ENCODE results near the gene EDAR.

The EDAR gene

DNA sequence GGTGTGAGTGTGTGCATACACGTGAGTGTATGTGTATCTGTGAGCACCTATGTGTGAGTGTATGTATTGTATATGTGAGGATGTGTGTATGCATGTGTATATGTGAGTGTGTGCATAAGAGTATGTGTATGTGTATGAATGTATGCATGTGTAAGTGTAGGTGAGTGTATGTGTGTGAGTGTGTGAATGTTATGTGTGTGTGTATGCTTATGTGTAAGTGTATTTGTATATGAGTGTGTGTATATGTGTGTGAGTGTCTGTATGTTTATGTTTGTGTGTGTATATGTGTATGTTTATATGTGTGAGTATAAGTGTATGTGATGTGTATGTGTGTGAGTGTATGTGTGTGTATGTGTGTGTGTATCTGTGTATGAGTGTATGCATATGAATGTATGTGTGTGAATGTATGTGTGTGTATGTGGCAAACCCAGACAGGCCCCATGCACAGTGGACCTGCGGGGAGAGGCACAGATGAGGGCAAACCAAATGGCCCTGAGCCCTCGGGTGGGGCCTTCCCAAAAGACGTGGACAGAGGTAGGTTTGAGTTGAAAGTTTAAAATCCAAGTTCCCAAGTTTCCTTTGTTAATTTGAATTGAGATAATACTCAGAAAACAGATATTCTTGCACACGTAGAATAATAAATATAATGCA lies 51.5 kb downstream of the EDAR start:
- no peak for DNase-seq

DNA sequence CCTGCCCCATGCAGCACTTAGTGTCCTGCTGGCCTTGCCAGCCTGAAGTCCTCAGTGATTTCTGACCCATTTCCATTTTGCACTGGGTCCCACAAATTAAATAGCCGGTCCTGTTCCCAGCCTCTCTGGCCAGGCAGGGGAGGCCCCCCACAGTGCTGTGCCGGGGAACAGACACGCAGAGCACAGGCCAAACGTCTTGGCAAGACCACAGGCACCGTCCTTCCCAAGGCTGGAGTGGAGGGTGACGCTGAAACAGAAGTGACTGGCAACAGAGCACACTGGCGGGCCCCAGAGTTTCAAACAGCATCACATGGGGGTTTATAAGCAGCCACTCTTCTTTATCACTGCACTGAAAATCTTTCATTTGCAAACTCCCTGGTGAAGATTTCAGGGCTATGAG lies 52.2 kb downstream of the EDAR start:
- DNase-seq, result no peak

- DNase-seq, result no peak
These were observed 52.8 kb downstream of the EDAR start for GRCh38 chr2:108936076-108936864.

DNA sequence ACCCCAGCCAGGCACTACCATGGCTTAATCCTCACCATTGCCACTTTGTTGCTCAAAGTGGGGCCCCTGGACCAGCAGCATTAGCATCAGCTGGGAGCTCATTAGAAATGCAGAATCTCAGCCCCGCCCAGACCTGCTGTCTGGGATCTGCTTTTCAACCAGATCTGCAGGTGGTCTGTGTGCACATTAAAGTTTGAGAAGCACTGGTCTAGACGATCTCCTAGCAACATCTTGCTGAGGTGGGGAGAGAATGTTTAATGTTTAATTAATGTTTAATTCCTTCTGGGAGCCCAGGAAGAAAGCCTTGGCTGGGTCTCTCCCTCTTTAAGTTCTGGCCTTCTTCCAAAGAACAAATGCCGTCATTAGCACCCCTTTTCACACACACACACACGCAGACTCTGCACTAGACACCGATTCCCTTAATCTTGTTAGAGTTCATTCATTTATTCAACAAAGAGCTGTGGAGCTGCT lies 53.7 kb downstream of the EDAR start:
- no peak for DNase-seq

- DNase-seq, result no peak
These were observed 54.3 kb downstream of the EDAR start for GRCh38 chr2:108934583-108935245.

DNA sequence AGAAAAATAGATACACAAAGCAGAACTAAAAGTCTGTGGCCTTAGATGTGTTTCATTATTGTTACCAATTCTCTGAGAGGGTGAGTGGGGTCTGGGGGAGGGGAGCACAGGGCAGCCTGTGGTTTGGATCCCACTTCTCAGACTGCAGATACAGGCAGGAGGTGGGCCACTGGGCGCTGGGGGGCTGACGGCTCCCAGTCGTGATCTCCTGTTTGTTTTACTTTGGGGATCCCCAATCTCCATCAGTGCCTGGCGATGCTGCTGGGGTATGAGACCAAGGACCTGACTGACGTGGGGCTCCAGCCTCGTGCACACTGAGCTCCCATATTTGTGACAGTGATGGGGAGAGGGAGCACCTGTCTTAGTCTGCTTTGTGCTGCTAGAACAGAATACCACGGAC lies 54.9 kb downstream of the EDAR start:
- no peak for DNase-seq

DNA sequence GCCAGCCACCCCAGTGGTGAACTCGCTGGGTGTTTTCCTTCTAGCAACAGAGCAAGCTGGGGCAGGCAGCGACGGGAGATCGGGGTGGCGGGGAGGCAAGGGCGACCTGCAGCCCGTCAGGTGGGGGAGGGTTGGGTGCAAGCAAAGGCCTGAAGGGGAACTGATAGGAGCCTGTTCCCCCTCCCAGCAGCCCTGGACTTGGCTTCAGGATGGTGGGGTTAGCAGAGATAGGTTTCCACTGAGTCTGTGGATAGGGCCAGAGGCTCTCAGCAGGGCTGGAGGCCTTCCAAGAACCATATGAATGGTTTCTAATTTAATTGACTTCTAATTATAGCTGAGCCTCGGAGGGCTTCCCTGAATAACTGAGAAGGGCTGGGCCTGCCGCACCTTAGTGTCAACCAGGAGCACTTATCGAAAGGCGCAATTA lies 55.3 kb downstream of the EDAR start:
- DNase-seq, result no peak

DNA sequence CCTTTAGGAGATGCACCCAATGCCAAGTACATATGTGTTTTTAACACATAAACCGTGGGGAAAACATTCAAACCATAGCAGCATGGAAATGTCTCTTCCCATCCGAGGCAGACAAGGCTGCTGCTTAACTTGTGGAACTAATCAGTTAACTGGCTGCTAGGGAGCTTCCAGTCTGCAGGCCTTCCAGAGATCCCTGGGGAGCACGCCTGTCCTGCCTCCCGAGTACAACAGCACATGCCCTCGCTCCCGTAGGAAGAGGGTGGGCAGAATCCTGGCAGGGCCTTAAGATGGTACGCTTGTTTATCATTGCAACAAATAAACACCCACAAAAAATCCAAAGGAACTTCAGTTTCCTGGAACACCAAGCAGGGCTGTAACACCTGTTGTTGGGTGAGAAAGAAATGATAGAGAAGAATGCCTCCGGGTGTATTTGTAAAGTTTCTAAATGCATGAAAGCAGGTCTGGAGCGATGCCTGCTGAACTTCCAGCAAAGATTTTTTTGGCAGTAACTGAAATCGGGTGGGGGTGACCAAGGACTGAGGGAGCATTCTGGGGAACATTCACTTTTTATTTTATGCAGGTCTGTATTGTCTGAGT lies 56.2 kb downstream of the EDAR start:
- DNase-seq, result no peak

GRCh38 chr2:108931372-108931771 lies 57.6 kb downstream of the EDAR start:
- no peak for DNase-seq

GRCh38 chr2:108929807-108930425 lies 59.1 kb downstream of the EDAR start:
- no peak for DNase-seq

DNA sequence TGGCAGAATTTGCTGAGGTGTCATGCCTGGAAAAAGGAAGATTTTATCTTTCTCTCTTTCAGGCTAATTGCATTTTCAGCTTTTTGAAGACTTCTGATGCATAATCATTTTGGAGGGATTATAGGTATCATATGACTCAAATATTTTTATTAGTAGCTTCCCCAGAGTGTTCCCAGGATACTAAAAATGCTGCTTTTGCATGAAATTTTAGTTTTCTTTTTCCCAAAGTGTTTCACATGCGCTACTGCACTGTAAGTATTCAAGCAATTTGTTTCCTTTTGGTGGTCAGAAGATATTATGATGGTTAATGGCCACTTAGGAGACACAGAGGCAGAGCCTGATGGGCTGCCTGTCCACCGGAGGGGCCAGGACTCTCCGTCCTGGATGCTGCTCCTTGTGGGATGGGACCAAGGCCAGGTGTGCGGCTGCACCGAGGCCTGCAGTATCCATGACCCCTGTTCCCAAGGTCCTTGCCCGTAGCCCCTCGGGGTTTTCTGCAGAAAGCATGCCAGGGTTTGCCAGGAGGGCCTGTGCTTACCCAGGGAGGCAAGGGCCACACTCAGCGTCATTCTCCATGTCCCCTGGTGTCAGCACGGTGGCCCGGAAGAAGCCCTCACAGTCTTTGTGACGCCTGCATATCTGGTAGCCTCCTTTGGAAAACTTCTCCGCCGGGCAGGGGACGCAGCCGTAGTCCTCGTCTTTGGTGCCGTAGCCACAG lies 60.2 kb downstream of the EDAR start:
- DNase-seq, result no peak

GRCh38 chr2:108927936-108928659 lies 60.9 kb downstream of the EDAR start:
- peak; percentile 55 for DNase-seq

GRCh38 chr2:108927405-108927804 lies 61.6 kb downstream of the EDAR start:
- DNase-seq, result no peak

DNA sequence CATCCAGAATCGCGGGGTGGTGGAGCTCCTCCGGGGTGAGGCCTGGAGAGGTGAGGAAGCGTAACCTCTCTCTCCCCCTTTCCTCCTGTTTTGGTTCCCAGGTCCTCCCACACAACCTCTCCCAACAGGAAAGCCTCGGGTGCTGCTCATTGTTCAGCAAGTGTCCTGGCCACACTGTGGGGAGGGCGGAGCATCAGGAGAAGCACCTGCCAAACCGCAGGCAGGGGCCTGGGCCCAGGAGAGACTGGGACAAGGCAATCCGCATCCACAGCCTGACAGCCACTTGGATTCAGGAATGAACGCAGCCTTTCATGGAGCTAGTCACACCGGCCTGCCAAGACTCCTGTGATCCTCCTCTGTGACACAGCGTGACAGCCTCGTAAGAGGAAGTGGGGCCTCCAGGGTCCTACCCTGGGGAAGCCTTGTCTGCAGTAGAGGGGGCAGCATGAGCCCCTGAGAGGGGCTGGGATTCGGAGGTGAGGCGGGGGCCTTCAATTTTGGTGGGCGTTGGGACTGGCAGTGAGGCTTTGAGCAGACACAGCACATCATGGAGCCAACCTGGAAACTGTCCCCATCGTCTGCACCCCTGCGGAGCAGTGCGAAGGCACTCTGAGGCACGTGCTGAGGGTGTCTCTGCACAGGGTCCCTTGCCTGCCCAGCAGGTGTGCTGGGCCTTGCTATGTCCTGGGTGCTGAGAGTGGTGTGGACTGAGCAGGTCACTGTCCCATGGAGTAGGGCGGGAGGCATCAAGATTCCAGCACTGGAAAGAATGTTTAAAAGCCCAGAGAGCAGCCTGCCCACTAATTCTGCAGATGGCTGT lies 62.2 kb downstream of the EDAR start:
- DNase-seq, result no peak

DNA sequence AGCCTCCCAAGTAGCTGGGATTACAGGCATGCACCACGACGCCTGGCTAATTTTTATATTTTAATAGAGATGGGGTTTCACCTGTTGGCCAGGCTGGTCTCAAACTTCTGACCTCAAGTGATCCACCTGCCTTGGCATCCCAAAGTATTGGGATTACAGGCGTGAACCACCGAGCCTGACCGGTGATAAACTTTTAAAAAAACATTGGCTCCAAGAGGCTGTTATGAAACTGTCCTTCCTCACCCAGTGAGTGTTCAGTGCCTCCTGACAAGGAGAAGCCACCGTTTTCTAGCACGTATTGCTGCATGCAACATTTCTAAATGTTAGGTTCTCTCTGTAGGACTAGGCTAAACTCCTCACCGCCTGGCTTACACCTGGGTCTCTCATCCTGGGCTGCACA lies 63.3 kb downstream of the EDAR start:
- no peak for DNase-seq

DNA sequence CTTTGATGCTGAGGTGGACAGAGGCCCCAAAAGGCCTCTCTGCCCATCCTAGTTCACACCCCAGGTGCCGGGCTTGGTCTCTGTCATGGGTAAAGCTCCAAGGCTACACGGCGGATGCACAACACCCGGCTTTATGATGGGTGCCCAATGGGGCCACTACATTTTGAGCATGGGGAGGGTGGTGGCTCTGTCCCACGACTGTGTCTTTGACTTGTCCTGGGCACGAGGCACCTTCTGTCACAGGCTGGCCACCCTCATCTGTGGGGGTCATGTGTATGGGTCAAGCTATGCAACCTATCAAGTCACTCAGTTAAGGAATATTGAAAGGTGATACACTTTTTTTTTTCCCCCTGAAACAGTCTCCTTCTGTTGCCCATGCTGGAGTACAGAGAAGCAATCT lies 63.7 kb downstream of the EDAR start:
- DNase-seq, result no peak

- no peak for DNase-seq
These were observed 64.3 kb downstream of the EDAR start for GRCh38 chr2:108924580-108925251.

- no peak for DNase-seq
These were observed 65.1 kb downstream of the EDAR start for GRCh38 chr2:108923736-108924579.

GRCh38 chr2:108923019-108923700 lies 65.9 kb downstream of the EDAR start:
- no peak for DNase-seq
